SK-N-SH (cell line): ENCODE results near the gene VPS35.

Experiments
- CHD2 ChIP-seq: fragments of 150-350 bp; IDR thresholded peaks from 2 replicates; pipeline ENCODE4 v1.6.1; 2018; ENCODE audit warnings: low read length; ENCODE audit not compliant: partially characterized antibody
- CTCF ChIP-seq: fragments of 200-600 bp; sonication (generic); IDR thresholded peaks from 2 replicates; pipeline ENCODE4 v1.6.1; 2017; ENCODE audit warnings: antibody characterized with exemption, mild to moderate bottlenecking, moderate library complexity
- EZH2phosphoT487 ChIP-seq: fragments of 200-600 bp; sonication (generic); IDR thresholded peaks from 2 replicates; pipeline ENCODE4 v1.6.1; 2017; ENCODE audit warnings: low read depth, mixed run types, mild to moderate bottlenecking, antibody characterized with exemption, moderate library complexity, borderline replicate concordance
- FOSL2 ChIP-seq: IDR thresholded peaks from 2 replicates; pipeline ENCODE4 v1.4.0; 2012; ENCODE audit warnings: low read depth, mild to moderate bottlenecking, moderate library complexity, borderline replicate concordance
- GABPA ChIP-seq: IDR thresholded peaks from 2 replicates; pipeline ENCODE4 v1.4.0; 2012; ENCODE audit warnings: low read depth, mild to moderate bottlenecking
- NFIC ChIP-seq: IDR thresholded peaks from 2 replicates; pipeline ENCODE4 v1.4.0; 2012; ENCODE audit warnings: borderline replicate concordance
- POLR2AphosphoS5 ChIP-seq: IDR thresholded peaks from 2 replicates; pipeline ENCODE4 v1.6.1; 2012; ENCODE audit warnings: low read depth, low read length
- RAD21 ChIP-seq: IDR thresholded peaks from 2 replicates; pipeline ENCODE4 v1.6.1; 2012; ENCODE audit warnings: mild to moderate bottlenecking, low read length
- REST ChIP-seq: IDR thresholded peaks from 2 replicates; pipeline ENCODE4 v1.6.1; 2012; ENCODE audit warnings: mild to moderate bottlenecking, low read depth, low read length, moderate library complexity
- RFX5 ChIP-seq: IDR thresholded peaks from 2 replicates; pipeline ENCODE4 v1.6.1; 2012; ENCODE audit warnings: mild to moderate bottlenecking, improper control_type of control experiment, low read length
- SIN3A ChIP-seq: IDR thresholded peaks from 2 replicates; pipeline ENCODE4 v1.6.1; 2012; ENCODE audit warnings: low read depth, mild to moderate bottlenecking, low read length, moderate library complexity, borderline replicate concordance
- SMC3 ChIP-seq: IDR thresholded peaks from 2 replicates; pipeline ENCODE4 v1.6.1; 2012; ENCODE audit warnings: low read depth, low read length, improper control_type of control experiment
- USF2 ChIP-seq: fragments of 150-350 bp; IDR thresholded peaks from 2 replicates; pipeline ENCODE4 v1.6.1; 2017; ENCODE audit warnings: antibody characterized with exemption, low read length, low read depth, borderline replicate concordance
- YY1 ChIP-seq: IDR thresholded peaks from 2 replicates; pipeline ENCODE4 v1.4.0; 2012; ENCODE audit warnings: low read depth, mild to moderate bottlenecking

- TF ChIP-seq CTCF: no peak
- TF ChIP-seq POLR2AphosphoS5: no peak
- TF ChIP-seq RFX5: no peak
- no peak for TF ChIP-seq REST
- TF ChIP-seq EZH2phosphoT487: no peak
- no peak for TF ChIP-seq YY1
- no peak for TF ChIP-seq GABPA
- no peak for TF ChIP-seq RAD21
- no peak for TF ChIP-seq SMC3
- no peak for TF ChIP-seq NFIC
- TF ChIP-seq SIN3A: no peak
- no peak for TF ChIP-seq USF2
- no peak for TF ChIP-seq FOSL2
- no peak for TF ChIP-seq CHD2
Measured at GRCh38 chr16:46736695-46737094, 47.7 kb upstream of the VPS35 start.
